ENCODE measurements around the gene ZNF205.

The ZNF205 gene

GRCh38 chr16:3099395-3099731 is 13.0 kb upstream of the ZNF205 start:
- Histone ChIP-seq H3K36me3 (no peaks in the 10 kb centered on the region), H3K9me3 (no peaks in the 10 kb centered on the region), H3K4me3 (ENCODE audit: low read depth in 1 of 2, low read length in 1 of 2) (peak overlapping the region in 1 of 2 experiments; percentile 60), H3K27me3 (peaks cover 3% of the 10 kb centered on the region), H3K27ac (peak overlapping the region; percentile 58), H3K4me1 (ENCODE audit: control insufficient read depth in 1 of 2, insufficient read depth in 1 of 2, low read depth in 1 of 2, low read length in 1 of 2) (peaks cover 56 to 68% of the 10 kb centered on the region in 2 experiments)
- TF ChIP-seq CTCF (IDR thresholded peaks at IDR 0.05), result no peak

- peak; percentile 10 for TF ChIP-seq CTCF (IDR thresholded peaks at IDR 0.05)
- Histone ChIP-seq H3K27me3 (peaks cover 3% of the 10 kb centered on the region), H3K4me3 (ENCODE audit: low read depth in 1 of 2, low read length in 1 of 2) (peak overlapping the region; percentile 55 to 60), H3K9me3 (no peaks in the 10 kb centered on the region), H3K36me3 (no peaks in the 10 kb centered on the region), H3K4me1 (ENCODE audit: control insufficient read depth in 1 of 2, insufficient read depth in 1 of 2, low read depth in 1 of 2, low read length in 1 of 2) (peaks cover 56 to 62% of the 10 kb centered on the region in 2 experiments), H3K27ac (peak overlapping the region; percentile 58)
Observed at GRCh38 chr16:3099732-3100499, 12.5 kb upstream of the ZNF205 start.

GRCh38 chr16:3101018-3101840 is 11.2 kb upstream of the ZNF205 start:
- no peaks in the 10 kb centered on the region for H3K9me3 ChIP-seq
- peak; percentile 71 for TF ChIP-seq CTCF (IDR thresholded peaks at IDR 0.05)
- H3K27ac ChIP-seq, result peak overlapping the region; percentile 50
- H3K4me1 ChIP-seq (ENCODE audit: control insufficient read depth in 1 of 2, insufficient read depth in 1 of 2, low read depth in 1 of 2, low read length in 1 of 2), result peaks cover 50 to 52% of the 10 kb centered on the region in 2 experiments
- H3K4me3 ChIP-seq (ENCODE audit: low read depth in 1 of 2, low read length in 1 of 2), result peak overlapping the region; percentile 6 to 60
- peaks cover 3% of the 10 kb centered on the region for H3K27me3 ChIP-seq
- no peaks in the 10 kb centered on the region for H3K36me3 ChIP-seq

- no peaks in the 10 kb centered on the region for H3K9me3 ChIP-seq
- no peaks in the 10 kb centered on the region for H3K36me3 ChIP-seq
- H3K4me3 ChIP-seq (ENCODE audit: low read depth in 1 of 2, low read length in 1 of 2), result peak overlapping the region in 1 of 2 experiments; percentile 42
- peaks cover 48 to 52% of the 10 kb centered on the region in 2 experiments for H3K4me1 ChIP-seq (ENCODE audit: control insufficient read depth in 1 of 2, insufficient read depth in 1 of 2, low read depth in 1 of 2, low read length in 1 of 2)
- peaks cover 3% of the 10 kb centered on the region for H3K27me3 ChIP-seq
- H3K27ac ChIP-seq, result no peak overlapping the region
- no peak for TF ChIP-seq CTCF (IDR thresholded peaks at IDR 0.05)
Observed at GRCh38 chr16:3101841-3102470, 10.4 kb upstream of the ZNF205 start.

GRCh38 chr16:3106205-3106928 is 6.0 kb upstream of the ZNF205 start:
- Histone ChIP-seq H3K9me3 (no peaks in the 10 kb centered on the region), H3K36me3 (no peaks in the 10 kb centered on the region), H3K27me3 (peaks cover 27% of the 10 kb centered on the region), H3K4me1 (ENCODE audit: control insufficient read depth in 1 of 2, insufficient read depth in 1 of 2, low read depth in 1 of 2, low read length in 1 of 2) (peaks cover 24 to 26% of the 10 kb centered on the region in 2 experiments), H3K27ac (peak overlapping the region; percentile 54), H3K4me3 (ENCODE audit: low read depth in 1 of 2, low read length in 1 of 2) (peak overlapping the region; percentile 60 to 83)
- peak; percentile 58 for TF ChIP-seq CTCF (IDR thresholded peaks at IDR 0.05)

All from neutrophil (primary cell).